ENCODE data around the gene TBC1D24. TPM values are rescaled to one million over a fixed set of nuclear protein-coding genes. Genes with fewer than 3 reads are reported as not detected.
"Not testable (repeated sequence)": the region's sequence is repeated elsewhere in the genome, so short reads cannot be mapped to it uniquely, and the experiment has no call there.

Gene TBC1D24
- total RNA-seq, 1 donor from 2014 or later: 12.6 TPM

DNA sequence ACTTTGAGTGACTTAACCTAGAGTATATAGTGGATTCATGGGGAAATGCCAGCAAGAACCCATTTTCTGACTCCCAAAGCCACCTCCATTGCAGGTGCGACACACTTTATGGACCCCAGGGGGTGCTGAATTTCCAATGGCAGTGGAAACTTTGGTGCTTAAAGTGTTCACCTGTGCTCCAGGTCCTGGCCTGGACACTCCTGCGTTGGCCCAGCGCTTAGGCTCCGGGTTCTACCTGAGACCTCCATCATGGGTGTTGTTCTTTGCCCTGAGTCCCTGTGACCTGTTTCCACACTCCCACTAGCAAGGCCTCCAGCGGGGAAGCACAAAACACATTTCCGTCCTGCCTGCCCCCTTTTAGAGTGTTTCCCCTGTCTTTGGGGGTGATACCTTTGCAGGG lies 42.6 kb upstream of the TBC1D24 start:
- no peak overlapping the region for H3K4me3 Mint-ChIP-seq
- no peak overlapping the region for H3K27ac Mint-ChIP-seq
- H3K36me3 Mint-ChIP-seq (ENCODE audit: low read depth): peaks cover 17% of the 10 kb centered on the region
- peaks cover 16% of the 10 kb centered on the region for H3K4me1 Mint-ChIP-seq
- ChIA-PET POLR2A (no interaction called here), CTCF (no interaction called here)
- no peaks in the 10 kb centered on the region for H3K9me3 Mint-ChIP-seq
- H3K27me3 Mint-ChIP-seq: no peaks in the 10 kb centered on the region
- DNase-seq (no peak), ATAC-seq (ENCODE audit: low read depth) (no peak)
- TF ChIP-seq, protein P1, sequence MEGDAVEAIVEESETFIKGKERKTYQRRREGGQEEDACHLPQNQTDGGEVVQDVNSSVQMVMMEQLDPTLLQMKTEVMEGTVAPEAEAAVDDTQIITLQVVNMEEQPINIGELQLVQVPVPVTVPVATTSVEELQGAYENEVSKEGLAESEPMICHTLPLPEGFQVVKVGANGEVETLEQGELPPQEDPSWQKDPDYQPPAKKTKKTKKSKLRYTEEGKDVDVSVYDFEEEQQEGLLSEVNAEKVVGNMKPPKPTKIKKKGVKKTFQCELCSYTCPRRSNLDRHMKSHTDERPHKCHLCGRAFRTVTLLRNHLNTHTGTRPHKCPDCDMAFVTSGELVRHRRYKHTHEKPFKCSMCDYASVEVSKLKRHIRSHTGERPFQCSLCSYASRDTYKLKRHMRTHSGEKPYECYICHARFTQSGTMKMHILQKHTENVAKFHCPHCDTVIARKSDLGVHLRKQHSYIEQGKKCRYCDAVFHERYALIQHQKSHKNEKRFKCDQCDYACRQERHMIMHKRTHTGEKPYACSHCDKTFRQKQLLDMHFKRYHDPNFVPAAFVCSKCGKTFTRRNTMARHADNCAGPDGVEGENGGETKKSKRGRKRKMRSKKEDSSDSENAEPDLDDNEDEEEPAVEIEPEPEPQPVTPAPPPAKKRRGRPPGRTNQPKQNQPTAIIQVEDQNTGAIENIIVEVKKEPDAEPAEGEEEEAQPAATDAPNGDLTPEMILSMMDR (IDR thresholded peaks at IDR 0.05): no peak
- intact Hi-C loops (cut with micrococcal nuclease): no loop called here

DNA sequence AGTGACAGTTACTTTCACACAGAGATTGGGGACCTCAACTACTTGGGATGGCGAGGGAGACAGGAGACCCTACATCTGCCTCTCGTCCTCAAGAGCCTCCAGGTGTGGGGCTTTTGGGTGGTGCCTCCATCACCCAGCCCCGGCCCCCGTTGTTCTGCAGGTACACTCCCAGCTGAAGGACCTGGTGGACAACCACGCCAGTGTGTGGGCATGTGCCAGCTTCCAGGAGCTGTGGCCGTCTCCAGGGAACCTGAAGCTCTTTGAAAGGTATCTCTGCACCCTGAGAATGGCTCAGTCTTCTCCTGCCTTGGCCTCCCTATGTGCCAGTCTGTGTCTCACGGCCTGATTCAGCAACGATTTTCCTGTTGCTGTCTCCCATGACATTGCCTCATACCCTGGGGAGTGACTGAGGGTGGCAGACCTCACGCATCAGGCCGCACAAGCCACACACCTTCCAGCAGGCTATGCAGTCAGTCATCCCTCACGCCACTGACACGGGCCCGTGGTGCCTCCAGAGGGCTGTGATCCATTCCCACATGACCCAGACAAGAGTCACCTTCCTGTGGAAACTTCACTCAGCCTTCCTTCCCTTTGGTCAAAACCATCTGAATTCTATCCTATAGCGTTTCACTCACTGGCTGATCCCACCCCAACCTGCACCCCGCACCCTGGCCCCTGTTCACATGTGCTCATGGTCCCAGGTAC lies 42.0 kb upstream of the TBC1D24 start:
- ChIA-PET CTCF (no interaction called here), POLR2A (interaction anchor here (0.6 kb wide), 1 partner anchor 11 kb away, joined by 3 read pairs; no protein-coding TSS in a partner anchor)
- no peak overlapping the region for H3K4me3 Mint-ChIP-seq
- DNase-seq (no peak), ATAC-seq (ENCODE audit: low read depth) (no peak)
- no peaks in the 10 kb centered on the region for H3K9me3 Mint-ChIP-seq
- no peaks in the 10 kb centered on the region for H3K27me3 Mint-ChIP-seq
- H3K36me3 Mint-ChIP-seq (ENCODE audit: low read depth): peaks cover 17% of the 10 kb centered on the region
- intact Hi-C loops (cut with micrococcal nuclease): no loop called here
- TF ChIP-seq, protein P1 (IDR thresholded peaks at IDR 0.05): no peak
- H3K27ac Mint-ChIP-seq: no peak overlapping the region
- H3K4me1 Mint-ChIP-seq: peaks cover 16% of the 10 kb centered on the region

DNA sequence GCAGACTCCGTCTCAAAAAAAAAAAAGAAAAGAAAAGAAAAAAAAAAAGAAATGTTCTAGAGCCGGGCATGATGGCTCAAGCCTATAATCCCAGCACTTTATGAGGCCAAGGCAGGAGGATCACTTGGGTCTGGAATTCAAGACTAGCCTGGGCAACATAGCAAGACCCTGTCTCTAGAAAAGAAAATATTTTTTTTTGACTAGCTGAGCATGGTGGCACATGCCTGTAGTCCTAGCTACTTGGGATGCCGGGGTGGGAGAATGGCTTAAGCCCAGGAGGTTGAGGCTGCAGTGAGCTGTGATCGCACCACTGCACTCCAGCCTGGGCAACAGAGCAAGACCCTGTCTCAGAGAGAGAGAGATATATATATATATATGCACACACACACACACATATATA lies 39.7 kb upstream of the TBC1D24 start:
- DNase-seq; H3K4me3 Mint-ChIP-seq; ATAC-seq (ENCODE audit: low read depth); H3K9me3 Mint-ChIP-seq; CTCF ChIA-PET; intact Hi-C loops (cut with micrococcal nuclease); POLR2A ChIA-PET; H3K27me3 Mint-ChIP-seq; H3K27ac Mint-ChIP-seq: not testable (repeated sequence)
- Mint-ChIP-seq H3K4me1 (peaks cover 18% of the 10 kb centered on the region), H3K36me3 (ENCODE audit: low read depth) (peaks cover 18% of the 10 kb centered on the region)

DNA sequence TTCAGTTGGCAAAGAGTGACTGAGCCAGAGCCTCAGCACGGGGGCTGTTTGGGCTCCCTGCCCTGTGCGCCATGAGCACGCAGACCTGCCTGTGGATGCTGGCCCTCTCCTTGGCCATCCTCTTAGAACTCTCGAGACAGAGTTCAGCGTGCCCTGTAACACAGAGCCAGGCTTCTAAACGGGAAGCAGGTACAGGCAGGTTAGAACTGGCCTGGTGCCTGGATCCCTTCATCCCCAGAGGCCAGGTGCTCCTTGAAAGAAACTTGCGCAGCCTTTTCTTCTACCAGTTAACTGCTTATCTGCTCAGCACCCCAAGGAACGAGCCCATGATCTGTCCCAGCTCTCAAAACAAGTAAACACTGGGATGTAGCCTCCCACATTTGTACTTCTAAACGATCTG lies 38.8 kb upstream of the TBC1D24 start:
- no peaks in the 10 kb centered on the region for H3K27me3 Mint-ChIP-seq
- ChIA-PET CTCF (no interaction called here), POLR2A (interaction anchor here (0.6 kb wide), 1 partner anchor 69 kb away, joined by 4 read pairs; no protein-coding TSS in a partner anchor)
- no peaks in the 10 kb centered on the region for H3K9me3 Mint-ChIP-seq
- no peak overlapping the region for H3K4me3 Mint-ChIP-seq
- TF ChIP-seq, protein P1 (IDR thresholded peaks at IDR 0.05): no peak
- H3K27ac Mint-ChIP-seq: no peak overlapping the region
- DNase-seq (no peak), ATAC-seq (ENCODE audit: low read depth) (no peak)
- peaks cover 16% of the 10 kb centered on the region for H3K36me3 Mint-ChIP-seq (ENCODE audit: low read depth)
- H3K4me1 Mint-ChIP-seq: peaks cover 16% of the 10 kb centered on the region
- intact Hi-C loops (cut with micrococcal nuclease): no loop called here

DNA sequence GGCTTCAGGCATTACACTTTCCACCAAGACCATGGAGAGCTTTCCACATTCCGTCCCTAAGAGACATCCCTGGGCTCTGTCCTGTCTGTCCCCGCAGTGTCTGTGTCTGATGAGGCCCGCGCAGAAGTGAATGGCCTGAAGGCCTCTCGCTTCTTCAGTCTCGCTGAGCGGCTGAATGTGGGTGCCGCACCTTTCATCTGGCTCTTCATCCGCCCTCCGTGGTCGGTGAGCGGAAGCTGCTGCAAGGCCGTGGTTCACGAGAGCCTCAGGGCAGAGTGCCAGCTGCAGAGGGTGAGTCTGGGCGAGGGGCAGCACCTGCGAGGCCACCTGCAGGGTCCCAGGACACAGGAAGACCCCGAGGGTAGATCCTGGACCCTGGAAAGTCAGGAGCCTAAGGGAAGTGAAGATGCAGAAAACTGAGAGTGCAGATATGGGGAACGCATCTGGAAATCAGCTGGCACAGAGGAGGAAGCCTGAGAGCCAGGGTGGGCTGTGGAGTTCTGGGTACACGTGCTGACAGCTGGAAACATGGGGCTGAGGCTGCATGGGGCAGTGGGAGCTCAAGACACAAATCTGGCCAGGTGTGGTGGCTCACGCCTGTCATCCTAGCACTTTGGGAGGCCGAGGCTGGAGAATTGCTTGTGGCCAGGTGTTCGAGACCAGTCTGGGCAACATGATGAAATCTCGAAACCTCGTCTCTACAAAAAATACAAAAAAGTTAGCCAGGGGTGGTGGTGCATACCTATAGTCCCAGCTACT lies 37.7 kb upstream of the TBC1D24 start:
- CTCF ChIA-PET: no interaction called here
- intact Hi-C loops (cut with micrococcal nuclease): no loop called here

More for the DNA sequence above, 37.7 kb upstream of the TBC1D24 start:
- H3K9me3 Mint-ChIP-seq: no peaks in the 10 kb centered on the region
- no peak for DNase-seq
- TF ChIP-seq, protein P1 (IDR thresholded peaks at IDR 0.05): no peak
- no peaks in the 10 kb centered on the region for H3K27me3 Mint-ChIP-seq
- ATAC-seq (ENCODE audit: low read depth): no peak
- H3K27ac Mint-ChIP-seq: no peak overlapping the region
- POLR2A ChIA-PET: no interaction called here
- H3K4me1 Mint-ChIP-seq: peaks cover 16% of the 10 kb centered on the region
- no peak overlapping the region for H3K4me3 Mint-ChIP-seq
- peaks cover 16% of the 10 kb centered on the region for H3K36me3 Mint-ChIP-seq (ENCODE audit: low read depth)

All from activated B cell treated with CpG ODN at 0.5 μM for 24 hours (primary cell).